GM21717 (cell line): ENCODE results near the gene SVEP1.
"Not testable (repeated sequence)": the region's sequence is repeated elsewhere in the genome, so short reads cannot be mapped to it uniquely, and the experiment has no call there.

Source experiments
- ATAC-seq: cut with Tn5 transposase; IDR thresholded peaks from one replicate; pipeline ENCODE4 v1.9.1; 2021; ENCODE audit warnings: mild to moderate bottlenecking, moderate library complexity; ENCODE audit not compliant: unreplicated experiment

Gene SVEP1

GRCh38 chr9:110579862-110580219, 300 bp upstream of the SVEP1 start:
- ATAC-seq: no peak

- no peak for ATAC-seq
Observed at GRCh38 chr9:110578575-110579033, 937 bp downstream of the SVEP1 start.

- ATAC-seq: no peak
Observed at GRCh38 chr9:110575945-110576344, 3.6 kb downstream of the SVEP1 start.

GRCh38 chr9:110575169-110575568, 4.4 kb downstream of the SVEP1 start:
- ATAC-seq: no peak

- no peak for ATAC-seq
Observed at GRCh38 chr9:110573305-110573704, 6.2 kb downstream of the SVEP1 start.

GRCh38 chr9:110571801-110572483, 7.6 kb downstream of the SVEP1 start:
- ATAC-seq: no peak

- no peak for ATAC-seq
Observed at GRCh38 chr9:110566156-110566555, 13.4 kb downstream of the SVEP1 start.

- ATAC-seq: no peak
Observed at GRCh38 chr9:110561826-110562225, 17.7 kb downstream of the SVEP1 start.

GRCh38 chr9:110559869-110560268, 19.7 kb downstream of the SVEP1 start:
- ATAC-seq: no peak

GRCh38 chr9:110555551-110556331, 23.8 kb downstream of the SVEP1 start:
- ATAC-seq: no peak

GRCh38 chr9:110546411-110546871, 33.1 kb downstream of the SVEP1 start:
- no peak for ATAC-seq

GRCh38 chr9:110545705-110546104, 33.8 kb downstream of the SVEP1 start:
- ATAC-seq: no peak

GRCh38 chr9:110543631-110544051, 35.9 kb downstream of the SVEP1 start:
- no peak for ATAC-seq

- ATAC-seq: no peak
Observed at GRCh38 chr9:110541950-110542349, 37.6 kb downstream of the SVEP1 start.

- ATAC-seq: no peak
Observed at GRCh38 chr9:110538647-110539041, 40.9 kb downstream of the SVEP1 start.

- ATAC-seq: no peak
Observed at GRCh38 chr9:110537841-110538646, 41.5 kb downstream of the SVEP1 start.

GRCh38 chr9:110536822-110537221, 42.7 kb downstream of the SVEP1 start:
- ATAC-seq: no peak

- not testable (repeated sequence) for ATAC-seq
Observed at GRCh38 chr9:110534162-110534561, 45.4 kb downstream of the SVEP1 start.

- no peak for ATAC-seq
Observed at GRCh38 chr9:110532908-110533665, 46.5 kb downstream of the SVEP1 start.

- no peak for ATAC-seq
Observed at GRCh38 chr9:110531776-110532175, 47.8 kb downstream of the SVEP1 start.

- ATAC-seq: not testable (repeated sequence)
Observed at GRCh38 chr9:110531241-110531640, 48.3 kb downstream of the SVEP1 start.
